Measurements from ENCODE around the gene MAML3. TPM values are rescaled to one million over a fixed set of nuclear protein-coding genes. Genes with fewer than 3 reads are reported as not detected.
A peak's percentile ranks its signal among the peaks of the same experiment; 100 is the strongest.

The MAML3 gene
- total and polyA plus RNA-seq, 8 donors, result 5.8 to 18.7 (median 16.7) TPM

GRCh38 chr4:140020457-140021361 is 133.3 kb downstream of the MAML3 start:
- intact Hi-C loops (cut with DNase I), result no loop called here
- H3K4me1 ChIP-seq, result peaks cover 18 to 22% of the 10 kb centered on the region in 2 donors
- no peaks in the 10 kb centered on the region for H3K9me3 ChIP-seq
- H3K36me3 ChIP-seq, result no peaks in the 10 kb centered on the region
- H3K27ac ChIP-seq, result peak overlapping the region; percentile 4 to 34
- no peak for TF ChIP-seq CTCF (IDR thresholded peaks at IDR 0.05)
- DNase-seq, result no peak
- H3K4me3 ChIP-seq, result no peak overlapping the region
- H3K27me3 ChIP-seq, result no peaks in the 10 kb centered on the region
- ATAC-seq, result peak; percentile 24

GRCh38 chr4:140019619-140020347 is 134.2 kb downstream of the MAML3 start:
- intact Hi-C loops (cut with DNase I), result no loop called here
- Histone ChIP-seq H3K27ac (peak overlapping the region; percentile 4 to 34), H3K4me3 (no peak overlapping the region)

GRCh38 chr4:140018931-140019618 is 134.9 kb downstream of the MAML3 start:
- ATAC-seq, result peak; percentile 28
- no peak for TF ChIP-seq CTCF (IDR thresholded peaks at IDR 0.05)
- intact Hi-C loops (cut with DNase I), result no loop called here
- DNase-seq, result no peak
- Histone ChIP-seq H3K9me3 (no peaks in the 10 kb centered on the region), H3K4me3 (no peak overlapping the region), H3K27ac (peak overlapping the region; percentile 4 to 34), H3K27me3 (no peaks in the 10 kb centered on the region), H3K4me1 (peaks cover 18 to 22% of the 10 kb centered on the region in 2 donors), H3K36me3 (no peaks in the 10 kb centered on the region)

More at GRCh38 chr4:140019619-140020347, 134.2 kb downstream of the MAML3 start:
- TF ChIP-seq CTCF (IDR thresholded peaks at IDR 0.05), result no peak
- ATAC-seq, result peak; percentile 95
- Histone ChIP-seq H3K27me3 (no peaks in the 10 kb centered on the region), H3K36me3 (no peaks in the 10 kb centered on the region), H3K4me1 (peaks cover 18 to 22% of the 10 kb centered on the region in 2 donors), H3K9me3 (no peaks in the 10 kb centered on the region)
- DNase-seq, result no peak

- intact Hi-C loops (cut with DNase I), result no loop called here
Measured at GRCh38 chr4:140014284-140014683, 139.7 kb downstream of the MAML3 start.

More at GRCh38 chr4:140014284-140014683, 139.7 kb downstream of the MAML3 start:
- no peak overlapping the region for H3K4me3 ChIP-seq
- no peaks in the 10 kb centered on the region for H3K9me3 ChIP-seq
- H3K4me1 ChIP-seq, result peaks cover under 1 to 22% of the 10 kb centered on the region in 2 donors
- no peak for DNase-seq
- H3K27ac ChIP-seq, result no peak overlapping the region
- no peaks in the 10 kb centered on the region for H3K36me3 ChIP-seq
- H3K27me3 ChIP-seq, result no peaks in the 10 kb centered on the region
- ATAC-seq, result no peak
- no peak for TF ChIP-seq CTCF (IDR thresholded peaks at IDR 0.05)
